Stimulated activated effector memory CD8-positive, alpha-beta T cell treated with anti-CD3 and anti-CD28 coated beads, Interleukin-12 subunit alpha, Interleukin-12 subunit beta, amount 100 ng/mL, for 72 hours (primary cell): Measurements from ENCODE around the gene OBP2A.
"Not testable (repeated sequence)": the region's sequence is repeated elsewhere in the genome, so short reads cannot be mapped to it uniquely, and the experiment has no call there.

Experiments used
- ATAC-seq: fragments of 150-1000 bp; cut with Tn5 transposase; 2 replicates; pipeline ENCODE4 v1.10.0; 2021
- DNase-seq, 2 donors: peaks; one replicate each; pipeline ENCODE4 v3.0.0; 2021 to 2022; ENCODE audit warnings: low spot score in 2 of 2
- H3K27ac Mint-ChIP-seq: one replicate; pipeline ENCODE4 v1.8.0; 2022; ENCODE audit warnings: mild to moderate bottlenecking, mixed read lengths
- H3K36me3 Mint-ChIP-seq: one replicate; pipeline ENCODE4 v1.8.0; 2022; ENCODE audit warnings: mild to moderate bottlenecking, mixed read lengths
- H3K4me1 Mint-ChIP-seq: one replicate; pipeline ENCODE4 v1.8.0; 2022; ENCODE audit warnings: mixed read lengths
- H3K4me3 Mint-ChIP-seq: one replicate; pipeline ENCODE4 v1.8.0; 2022; ENCODE audit warnings: mild to moderate bottlenecking, mixed read lengths
- H3K9me3 Mint-ChIP-seq: one replicate; pipeline ENCODE4 v1.8.0; 2022; ENCODE audit warnings: mixed read lengths

Gene OBP2A

GRCh38 chr9:135506327-135507103, 39.4 kb upstream of the OBP2A start:
- Mint-ChIP-seq H3K9me3 (peaks cover 8% of the 10 kb centered on the region), H3K36me3 (peaks cover 39% of the 10 kb centered on the region), H3K4me3 (no peak overlapping the region), H3K27ac (no peak overlapping the region), H3K4me1 (peaks cover 39% of the 10 kb centered on the region)
- no peak for ATAC-seq
- DNase-seq: no peak

- H3K4me3 Mint-ChIP-seq: no peak overlapping the region
- H3K4me1 Mint-ChIP-seq: peaks cover 39% of the 10 kb centered on the region
- peaks cover 32% of the 10 kb centered on the region for H3K36me3 Mint-ChIP-seq
- ATAC-seq (no peak), DNase-seq (no peak)
- H3K27ac Mint-ChIP-seq: no peak overlapping the region
- peaks cover 8% of the 10 kb centered on the region for H3K9me3 Mint-ChIP-seq
These were observed 38.6 kb upstream of the OBP2A start for GRCh38 chr9:135507104-135508035.

DNA sequence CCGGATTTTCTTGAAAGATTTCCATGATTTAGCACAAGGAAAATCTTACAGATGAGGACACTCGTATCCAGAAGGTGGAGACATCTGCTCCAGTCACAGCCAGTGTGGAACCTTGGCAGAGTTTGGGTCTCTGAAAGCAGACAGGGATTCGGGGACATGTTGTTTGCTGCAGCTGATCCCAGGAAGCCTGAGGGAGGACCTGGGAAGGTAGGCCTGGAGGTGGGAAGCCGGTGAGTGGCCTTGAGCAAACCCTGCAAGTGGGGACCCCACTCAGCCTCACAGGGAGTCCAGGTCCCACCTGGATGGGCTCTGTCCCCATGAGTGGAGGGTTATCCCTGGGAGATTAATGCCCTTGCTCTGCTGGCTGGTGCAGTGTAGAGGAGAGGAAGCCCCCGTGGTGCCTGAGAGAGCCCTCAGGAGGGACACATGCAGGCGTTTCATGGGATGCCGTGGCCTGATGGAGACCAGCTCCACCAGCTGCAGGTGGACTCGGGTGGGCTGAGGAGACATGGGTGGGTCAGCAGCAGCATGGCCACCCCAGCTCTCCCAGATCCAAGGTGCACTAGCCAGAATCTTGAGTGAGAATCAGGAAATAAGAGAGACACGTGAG, 37.6 kb upstream of the OBP2A start:
- Mint-ChIP-seq H3K27ac (no peak overlapping the region), H3K4me1 (peaks cover 37% of the 10 kb centered on the region), H3K36me3 (peaks cover 23% of the 10 kb centered on the region), H3K4me3 (no peak overlapping the region), H3K9me3 (peaks cover 8% of the 10 kb centered on the region)
- no peak for ATAC-seq
- DNase-seq: no peak

GRCh38 chr9:135509458-135509857, 36.5 kb upstream of the OBP2A start:
- Mint-ChIP-seq H3K4me1 (peaks cover 28% of the 10 kb centered on the region), H3K4me3 (no peak overlapping the region), H3K36me3 (peaks cover 11% of the 10 kb centered on the region), H3K27ac (no peak overlapping the region), H3K9me3 (peaks cover 8% of the 10 kb centered on the region)
- no peak for DNase-seq
- no peak for ATAC-seq

- no peak for ATAC-seq
- H3K4me3 Mint-ChIP-seq: no peak overlapping the region
- no peak for DNase-seq
- no peak overlapping the region for H3K27ac Mint-ChIP-seq
- peaks cover 8% of the 10 kb centered on the region for H3K9me3 Mint-ChIP-seq
- no peaks in the 10 kb centered on the region for H3K36me3 Mint-ChIP-seq
- H3K4me1 Mint-ChIP-seq: peaks cover 21% of the 10 kb centered on the region
These were observed 33.7 kb upstream of the OBP2A start for GRCh38 chr9:135512241-135512603.

GRCh38 chr9:135512904-135513303, 33.0 kb upstream of the OBP2A start:
- no peaks in the 10 kb centered on the region for H3K36me3 Mint-ChIP-seq
- no peak overlapping the region for H3K27ac Mint-ChIP-seq
- ATAC-seq (no peak), DNase-seq (no peak)
- peaks cover 8% of the 10 kb centered on the region for H3K9me3 Mint-ChIP-seq
- H3K4me3 Mint-ChIP-seq: no peak overlapping the region
- H3K4me1 Mint-ChIP-seq: peaks cover 21% of the 10 kb centered on the region

DNA sequence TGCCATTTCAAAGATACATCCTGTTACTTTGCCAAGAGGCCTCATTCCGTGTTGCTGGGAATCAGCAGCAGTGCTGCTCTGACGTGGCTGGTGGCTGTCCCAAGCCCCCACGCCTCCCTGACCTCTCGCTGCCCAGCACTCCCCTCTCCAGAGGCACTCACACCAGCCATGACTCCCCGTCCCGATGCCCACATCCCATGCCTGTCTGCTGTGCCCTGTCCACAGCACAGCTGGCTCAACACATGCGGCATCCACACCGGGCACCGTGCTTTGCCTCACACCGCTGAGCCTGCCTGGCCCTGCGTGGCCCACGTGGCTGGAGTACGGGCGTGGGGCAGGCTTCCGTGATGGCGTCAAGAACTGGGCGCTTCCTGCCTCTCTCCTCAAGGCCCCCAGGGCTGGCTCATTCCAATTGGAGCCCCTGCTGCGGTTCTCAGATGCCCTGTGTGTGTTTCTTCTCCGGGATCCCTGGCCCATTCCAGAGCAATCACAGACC, 32.5 kb upstream of the OBP2A start:
- Mint-ChIP-seq H3K9me3 (peaks cover 8% of the 10 kb centered on the region), H3K4me3 (no peak overlapping the region), H3K4me1 (peaks cover 21% of the 10 kb centered on the region), H3K27ac (no peak overlapping the region), H3K36me3 (no peaks in the 10 kb centered on the region)
- ATAC-seq (no peak), DNase-seq (no peak)

DNA sequence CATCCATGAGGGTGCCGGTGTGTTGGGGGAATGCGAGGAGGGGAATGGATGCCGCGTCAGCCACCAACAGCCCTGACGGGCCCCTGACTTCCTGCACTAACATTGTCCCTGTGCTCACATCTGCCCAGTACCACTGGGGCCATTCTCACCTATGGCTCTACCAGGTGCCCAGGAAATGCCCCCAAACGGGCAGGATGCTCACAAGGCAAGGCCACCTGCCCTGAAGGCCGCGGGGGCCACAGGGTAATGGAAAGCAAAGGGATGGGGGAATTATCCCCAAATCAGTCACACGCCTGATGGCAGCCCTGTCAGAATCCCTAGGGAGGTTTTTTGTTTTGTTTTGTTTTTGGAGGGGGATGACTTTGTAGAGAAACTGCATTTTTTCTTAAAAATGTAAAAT, 32.0 kb upstream of the OBP2A start:
- peaks cover 21% of the 10 kb centered on the region for H3K4me1 Mint-ChIP-seq
- H3K27ac Mint-ChIP-seq, ATAC-seq, H3K9me3 Mint-ChIP-seq, H3K4me3 Mint-ChIP-seq, H3K36me3 Mint-ChIP-seq, DNase-seq: not testable (repeated sequence)

DNA sequence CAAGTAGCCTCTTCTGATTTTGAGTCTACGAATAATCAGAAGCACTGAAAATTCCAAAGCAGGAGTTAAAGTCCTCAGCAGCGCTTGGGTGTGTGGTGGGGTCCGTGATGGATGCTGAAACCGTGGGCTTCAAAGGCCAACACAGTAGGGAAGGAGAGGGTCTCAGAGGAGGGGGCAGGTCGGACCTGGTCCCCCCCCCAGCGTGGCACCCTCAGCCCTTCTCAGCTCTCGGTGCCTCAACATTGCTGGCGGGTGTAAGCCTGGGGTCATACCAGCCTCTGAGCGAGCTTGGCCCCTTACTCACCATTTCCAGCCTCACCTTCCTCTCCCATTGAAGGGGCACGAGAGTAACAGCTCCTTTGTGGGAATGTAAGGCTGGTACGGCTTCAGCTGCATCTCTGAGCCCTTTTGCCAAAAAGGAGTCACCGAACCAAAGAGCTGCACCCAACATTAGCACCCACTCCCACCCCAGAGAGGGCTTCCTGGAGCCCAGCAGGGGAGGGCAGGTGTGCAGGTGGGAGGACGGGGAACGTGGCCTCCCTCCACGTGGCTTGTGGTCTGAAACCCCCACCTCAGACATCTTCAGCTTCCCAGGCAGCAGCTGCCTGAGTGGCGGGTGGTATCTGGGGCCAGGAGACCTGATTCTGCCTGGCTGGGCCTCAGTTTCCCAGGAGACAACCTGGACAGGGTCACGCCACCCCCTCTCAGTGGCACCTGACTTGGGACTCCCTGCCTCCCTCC, 31.4 kb upstream of the OBP2A start:
- DNase-seq: no peak
- H3K36me3 Mint-ChIP-seq: no peaks in the 10 kb centered on the region
- H3K27ac Mint-ChIP-seq: no peak overlapping the region
- H3K9me3 Mint-ChIP-seq: no peaks in the 10 kb centered on the region
- no peak for ATAC-seq
- H3K4me3 Mint-ChIP-seq: no peak overlapping the region
- H3K4me1 Mint-ChIP-seq: peaks cover 21% of the 10 kb centered on the region

GRCh38 chr9:135515083-135515951, 30.6 kb upstream of the OBP2A start:
- Mint-ChIP-seq H3K4me1 (peaks cover 21% of the 10 kb centered on the region), H3K4me3 (no peak overlapping the region), H3K36me3 (no peaks in the 10 kb centered on the region), H3K9me3 (no peaks in the 10 kb centered on the region), H3K27ac (peak overlapping the region; percentile 32)
- no peak for DNase-seq
- no peak for ATAC-seq

DNA sequence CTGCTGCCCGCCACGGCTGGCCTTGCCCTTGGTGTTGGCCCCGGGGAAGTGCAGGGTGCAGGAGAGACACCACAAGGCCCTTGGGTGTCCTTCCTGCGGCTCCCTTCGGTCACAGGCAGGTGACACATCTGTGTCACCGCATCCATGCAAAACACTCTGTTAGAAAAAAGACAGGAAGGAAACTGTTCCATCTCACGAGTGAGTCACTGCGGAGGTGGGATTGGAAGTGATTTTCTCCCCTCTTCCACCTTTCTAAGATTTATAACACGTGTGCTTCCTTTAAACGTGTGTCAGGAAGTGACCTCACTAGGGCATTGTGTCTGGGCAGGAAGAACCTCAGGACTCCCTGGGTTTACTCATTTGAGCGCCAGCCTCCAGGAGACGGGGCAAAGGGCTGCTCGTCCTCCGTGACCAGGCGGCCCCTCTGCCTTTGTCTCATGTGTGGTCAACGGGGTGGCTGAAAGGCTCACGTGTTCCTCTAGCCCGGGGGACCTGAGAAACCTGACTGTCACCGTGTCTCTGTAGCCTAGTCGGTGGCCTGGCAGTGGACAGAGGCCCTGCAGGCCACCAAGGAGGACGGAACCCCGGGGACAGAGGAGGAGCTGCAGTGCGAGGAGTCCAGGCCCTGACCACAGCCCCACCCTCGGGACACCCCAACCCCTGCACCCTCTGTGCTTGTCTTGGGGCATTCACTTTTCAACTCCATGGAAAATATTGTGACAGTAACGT, 29.6 kb upstream of the OBP2A start:
- peak; percentile 38 for ATAC-seq
- Mint-ChIP-seq H3K36me3 (no peaks in the 10 kb centered on the region), H3K9me3 (no peaks in the 10 kb centered on the region), H3K27ac (peak overlapping the region; percentile 32), H3K4me1 (peaks cover 15% of the 10 kb centered on the region), H3K4me3 (no peak overlapping the region)
- DNase-seq: no peak

DNA sequence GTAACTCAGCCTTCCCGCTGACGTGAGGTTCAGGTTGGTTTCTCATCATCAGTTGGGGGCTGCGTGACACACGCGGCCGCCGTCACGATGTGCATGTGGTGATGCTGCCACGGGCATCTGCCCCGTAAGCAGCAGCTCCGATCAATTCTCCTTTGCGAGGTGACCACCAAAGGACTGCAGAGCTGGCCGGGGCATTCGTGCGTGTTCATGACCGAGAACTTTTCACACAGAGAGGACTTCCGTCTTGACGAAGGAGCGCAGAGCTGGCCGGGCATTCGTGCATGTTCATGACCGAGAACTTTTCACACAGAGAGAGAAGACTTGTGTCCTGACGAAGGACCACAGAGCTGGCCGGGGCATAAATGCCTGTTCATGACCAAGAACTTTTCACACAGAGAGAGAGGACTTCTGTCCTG, 28.5 kb upstream of the OBP2A start:
- H3K27ac Mint-ChIP-seq: no peak overlapping the region
- H3K36me3 Mint-ChIP-seq: no peaks in the 10 kb centered on the region
- H3K4me3 Mint-ChIP-seq: no peak overlapping the region
- no peak for DNase-seq
- H3K9me3 Mint-ChIP-seq: no peaks in the 10 kb centered on the region
- ATAC-seq: no peak
- H3K4me1 Mint-ChIP-seq: peaks cover 4% of the 10 kb centered on the region

DNA sequence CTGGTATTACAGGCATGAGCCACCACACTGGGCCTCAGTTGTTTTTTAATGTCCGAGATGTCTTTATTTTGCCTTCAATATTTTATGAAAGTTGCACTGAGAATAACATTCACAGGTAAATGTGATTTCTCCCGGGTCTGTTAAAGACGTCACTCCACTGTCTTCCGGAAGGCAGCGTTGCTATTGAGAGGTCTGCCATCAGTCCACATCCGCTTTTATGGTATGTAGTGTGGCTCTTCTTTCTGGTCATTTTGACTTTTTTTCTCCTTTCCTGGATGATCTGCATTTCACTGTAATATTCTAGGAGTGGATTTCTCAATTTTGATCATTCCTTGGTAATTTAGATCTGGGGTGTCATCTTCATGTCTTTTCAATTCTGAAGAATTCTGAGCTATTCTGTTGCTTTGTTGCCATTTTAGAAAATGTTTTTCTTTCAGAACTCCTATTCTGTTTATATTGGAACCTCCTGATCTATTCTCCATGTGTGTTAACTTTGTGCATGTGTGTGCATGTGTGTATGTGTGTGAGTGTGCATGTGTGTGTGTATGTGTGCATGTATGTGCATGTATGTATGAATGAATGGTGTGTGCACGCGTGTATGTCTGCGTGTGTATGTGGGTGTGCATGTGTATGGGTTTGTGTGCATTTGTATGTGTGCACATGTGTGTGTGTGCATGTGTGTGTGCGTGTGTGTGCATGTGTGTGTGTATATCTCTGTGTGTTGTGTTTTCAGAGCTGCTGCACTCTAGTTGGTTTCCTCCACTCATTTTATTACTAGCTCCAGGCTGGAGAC, 26.6 kb upstream of the OBP2A start:
- DNase-seq (no peak), ATAC-seq (no peak)
- Mint-ChIP-seq H3K9me3 (no peaks in the 10 kb centered on the region), H3K4me1 (no peaks in the 10 kb centered on the region), H3K36me3 (no peaks in the 10 kb centered on the region), H3K27ac (no peak overlapping the region), H3K4me3 (no peak overlapping the region)
